Endothelial cell of umbilical vein (primary cell): Measurements from ENCODE around the gene RPL36AL. TPM values are rescaled to one million over a fixed set of nuclear protein-coding genes. Genes with fewer than 3 reads are reported as not detected.

Experiments
- BruUV-seq: library from RNA; stranded (reverse); fragments of 400-500 nt; replicated peaks from 2 replicates; lab custom pipeline; 2021; lab: Mats Ljungman, UMichigan
- CTCF ChIA-PET: fragments of 300-600, 350-600 bp; sonication (Branson Sonifier 250); formaldehyde crosslinking; loops from one replicate; lab custom pipeline; 2021; ENCODE audit warnings: antibody characterized with exemption, inconsistent platforms; lab: Charles Lee
- POLR2A ChIA-PET: fragments of 300-600, 350-600 bp; sonication (Branson Sonifier 250); formaldehyde crosslinking; loops from one replicate; lab custom pipeline; 2021; ENCODE audit warnings: antibody characterized with exemption, inconsistent platforms; lab: Charles Lee
- DNase-seq: peaks from one replicate; pipeline ENCODE4 v3.0.0-alpha.2; 2011; ENCODE audit warnings: low read depth, low spot score
- FAIRE-seq: peaks from 2 replicates; lab custom pipeline; 2011; peaks lifted over from hg19 to GRCh38; lab: Jason Lieb, UNC
- H2AFZ ChIP-seq: 2 replicates; pipeline ENCODE4 v1.6.0; 2012; ENCODE audit warnings: low read depth, low read length, control low read depth, inconsistent platforms
- H3K27ac ChIP-seq: 2 replicates; pipeline ENCODE4 v1.5.1; 2011; ENCODE audit warnings: low read depth, mild to moderate bottlenecking, control low read depth, low read length, moderate library complexity; ENCODE audit not compliant: insufficient read depth
- H3K27me3 ChIP-seq, 2 experiments: 2 replicates each; pipeline versions ENCODE4 v1.6.0 to v1.6.1; 2011; ENCODE audit warnings: low read length in 2 of 2, mixed read lengths in 1 of 2; ENCODE audit not compliant: control insufficient read depth in 2 of 2, insufficient read depth in 2 of 2
- H3K36me3 ChIP-seq, 2 experiments: 2 replicates in 1 of 2; 3 replicates in 1 of 2; pipeline ENCODE4 v1.5.1; 2011; ENCODE audit warnings: low read length in 2 of 2, mild to moderate bottlenecking in 1 of 2, moderate library complexity in 1 of 2; ENCODE audit not compliant: control insufficient read depth in 2 of 2, insufficient read depth in 2 of 2; ENCODE audit errors: extremely low read depth in 1 of 2
- H3K4me1 ChIP-seq: 3 replicates; pipeline ENCODE4 v1.5.1; 2011; ENCODE audit warnings: mild to moderate bottlenecking, low read length; ENCODE audit not compliant: control insufficient read depth, insufficient read depth; ENCODE audit errors: extremely low read depth
- H3K4me2 ChIP-seq: 2 replicates; pipeline ENCODE4 v1.6.1; 2011; ENCODE audit warnings: low read length, control low read depth, mixed read lengths; ENCODE audit not compliant: insufficient read depth
- H3K4me3 ChIP-seq, 3 experiments: fragments of 200-600 bp in 1 of 3; sonication (generic), shearing (Covaris generic) in 1 of 3; replicated peaks in 1 of 3; 2 replicates each; pipeline ENCODE4 v1.5.1; 2011 to 2016; ENCODE audit warnings: control low read depth in 3 of 3, low read length in 3 of 3, mild to moderate bottlenecking in 2 of 3, inconsistent platforms in 1 of 3, low read depth in 1 of 3, moderate library complexity in 1 of 3; ENCODE audit not compliant: insufficient read depth in 1 of 3
- H3K79me2 ChIP-seq: 2 replicates; pipeline ENCODE4 v1.6.0; 2012; ENCODE audit warnings: low read length, inconsistent platforms; ENCODE audit not compliant: control insufficient read depth, insufficient read depth
- H3K9ac ChIP-seq: replicated peaks from 2 replicates; pipeline ENCODE3; 2011; ENCODE audit warnings: low read length, control low read depth; ENCODE audit not compliant: insufficient read depth; ENCODE audit errors: extremely low read depth
- H3K9me1 ChIP-seq: replicated peaks from 3 replicates; pipeline ENCODE4 v1.6.0; 2011; ENCODE audit warnings: mild to moderate bottlenecking, low read length; ENCODE audit not compliant: control insufficient read depth, insufficient read depth; ENCODE audit errors: extremely low read depth
- H3K9me3 ChIP-seq: replicated peaks from 2 replicates; pipeline ENCODE4 v1.5.1; 2012; ENCODE audit warnings: low read length, inconsistent platforms; ENCODE audit not compliant: control insufficient read depth, insufficient read depth
- H4K20me1 ChIP-seq: replicated peaks from 2 replicates; pipeline ENCODE3; 2011; ENCODE audit warnings: mild to moderate bottlenecking, low read length; ENCODE audit not compliant: control insufficient read depth, insufficient read depth; ENCODE audit errors: extremely low read depth
- CTCF ChIP-seq, 2 donors: IDR thresholded peaks; 1 replicate in 1 of 2; 2 replicates in 1 of 2; pipeline ENCODE4 v1.5.1; 2011; ENCODE audit warnings: low read length in 2 of 2, mild to moderate bottlenecking in 2 of 2, moderate library complexity in 2 of 2, control low read depth in 1 of 2, inconsistent platforms in 1 of 2, low read depth in 1 of 2; ENCODE audit not compliant: insufficient read depth in 1 of 2; ENCODE audit errors: extremely low read depth in 1 of 2
- EZH2 ChIP-seq: IDR thresholded peaks from 2 replicates; pipeline ENCODE4 v1.6.1; 2012; ENCODE audit warnings: borderline replicate concordance, low read depth, mild to moderate bottlenecking, moderate library complexity, low read length, inconsistent platforms; ENCODE audit not compliant: severe bottlenecking
- FOS ChIP-seq: IDR thresholded peaks from 2 replicates; pipeline ENCODE4 v1.6.1; 2011; ENCODE audit warnings: mild to moderate bottlenecking, low read length, moderate library complexity, borderline replicate concordance; ENCODE audit not compliant: insufficient read depth
- GATA2 ChIP-seq: IDR thresholded peaks from 2 replicates; pipeline ENCODE4 v1.7.0; 2011; ENCODE audit warnings: low read depth, mild to moderate bottlenecking, moderate library complexity, mixed read lengths, low read length; ENCODE audit not compliant: insufficient read length, insufficient read depth
- MAX ChIP-seq: IDR thresholded peaks from 2 replicates; pipeline ENCODE4 v1.6.1; 2011; ENCODE audit not compliant: insufficient read depth, insufficient read length
- POLR2A ChIP-seq: IDR thresholded peaks from 2 replicates; pipeline ENCODE4 v1.6.1; 2012; ENCODE audit warnings: low read depth, mild to moderate bottlenecking, control low read depth, low read length
- dilution Hi-C: fragments of 300-500 bp; cut with MboI; formaldehyde crosslinking; loops from one replicate; pipeline ENCODE4 v1.15.0; 2019; ENCODE audit warnings: low sequenced_read_pairs; ENCODE audit not compliant: extremely low pct_ligation_motif_present
- intact Hi-C: fragments of 100-400 bp; cut with micrococcal nuclease; formaldehyde crosslinking; loops from one replicate; pipeline ENCODE4 v1.10.0; 2022
- polyA plus RNA-seq, 4 experiments: library from polyadenylated mRNA; depleted of rRNA in 3 of 4; stranded (reverse) in 3 of 4; unstranded in 1 of 4; fragments of >200 nt; gene quantifications; 2 replicates each; pipeline versions ENCODE4 v1.2.1 to v1.2.3, GENCODE V29; 2011 to 2012; ENCODE audit warnings: missing spikeins in 1 of 4
- total RNA-seq: library from RNA; stranded (reverse); gene quantifications from 2 replicates; pipeline ENCODE4 v1.2.3, GENCODE V29; 2021

The RPL36AL gene
- total and polyA plus RNA-seq, 2 donors (not counting 3 experiments of a cell fraction or from before 2014, with no cell fraction given) = 174 to 251 TPM

DNA sequence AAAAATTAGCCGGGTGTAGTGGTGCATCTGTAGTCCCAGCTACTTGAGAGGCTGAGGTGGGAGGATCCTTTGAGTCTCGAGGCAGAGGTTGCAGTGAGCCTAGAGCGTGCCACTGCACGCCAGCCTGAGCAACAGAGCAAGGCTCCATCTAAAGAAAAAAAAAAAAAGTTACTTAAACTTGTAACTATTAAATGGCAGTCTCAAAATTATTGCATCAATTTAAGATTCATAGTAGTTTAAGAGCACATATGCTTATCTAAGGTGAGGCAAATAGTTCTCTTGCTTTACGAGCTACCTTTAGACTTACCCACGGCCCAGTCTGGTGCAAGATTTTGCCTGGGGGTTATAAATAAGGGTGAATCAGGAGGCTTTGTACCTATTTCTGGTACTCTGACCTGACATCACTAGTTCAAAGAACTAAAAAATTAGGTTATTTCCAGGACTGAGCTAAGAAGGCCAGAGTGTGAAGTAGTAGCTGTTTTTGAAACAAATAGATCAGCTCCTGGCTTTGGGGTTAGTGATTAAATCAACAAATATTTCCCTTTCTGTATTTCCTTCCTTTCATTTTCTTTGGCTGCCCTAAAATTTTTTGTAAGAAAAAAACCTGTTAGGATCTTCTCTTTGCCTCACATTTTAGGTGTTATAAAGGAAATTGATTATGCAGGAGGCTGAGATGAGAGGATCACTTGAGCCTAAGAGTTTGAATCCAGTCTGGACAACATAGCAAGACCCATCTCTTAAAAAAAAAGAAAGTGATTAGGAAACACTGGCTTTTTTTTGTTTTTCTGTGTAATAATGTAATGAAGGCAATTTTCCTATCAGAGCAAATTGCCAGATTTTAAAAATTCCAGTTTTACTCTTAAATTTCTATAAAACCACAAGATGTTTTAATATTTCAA lies 3.8 kb upstream of the RPL36AL start:
- BruUV-seq = no TSS peak
- peaks cover 36% of the 10 kb centered on the region for H3K4me1 ChIP-seq
- FAIRE-seq (peak; percentile 71), DNase-seq (peak; percentile 68)
- peak overlapping the region; percentile 38 for H3K27ac ChIP-seq
- H3K9me3 ChIP-seq = no peaks in the 10 kb centered on the region
- no peaks in the 10 kb centered on the region for H3K36me3 ChIP-seq
- H3K27me3 ChIP-seq = no peaks in the 10 kb centered on the region
- H3K4me3 ChIP-seq = peak overlapping the region in 1 of 3 experiments; percentile 95
- TF ChIP-seq MAX = no peak
- no peak for TF ChIP-seq CTCF (IDR thresholded peaks at IDR 0.05; ENCODE audit: extremely low read depth in 1 of 2, insufficient read depth in 1 of 2, low read depth in 1 of 2, low read length in 2 of 2)
- no peak for TF ChIP-seq FOS
- peak; percentile 14 for TF ChIP-seq POLR2A
- no peak for TF ChIP-seq GATA2
- TF ChIP-seq EZH2 = no peak
- intact Hi-C loops (loop anchor here (10.0 kb wide), 1 partner anchor 611 kb away; the partner anchor contains the start of gene SOS2), dilution Hi-C loops (no loop called here)
- H3K4me2 ChIP-seq = peak overlapping the region; percentile 86
- no peaks in the 10 kb centered on the region for H4K20me1 ChIP-seq
- ChIA-PET POLR2A (interaction anchor here (1.1 kb wide), 1 partner anchor 10 kb away, joined by 8 read pairs; no protein-coding TSS in a partner anchor), CTCF (interaction anchor here (0.8 to 6.4 kb wide), 8 partner anchors 9 to 238 kb away, joined by 3 to 80 read pairs (median 4); partner anchors contain the start of genes DNAAF2 and RPS29)
- no peaks in the 10 kb centered on the region for H3K9me1 ChIP-seq
- H3K79me2 ChIP-seq = peaks cover 66% of the 10 kb centered on the region
- peak overlapping the region; percentile 34 for H3K9ac ChIP-seq
- H2AFZ ChIP-seq = no peak overlapping the region
